Stimulated activated CD4-positive, alpha-beta T cell treated with anti-CD3 and anti-CD28 coated beads, Interleukin-15, amount 100 ng/mL, for 24 hours (primary cell): ENCODE measurements around the gene CADM1.

ENCODE experiments used
- DNase-seq: peaks from one replicate; pipeline ENCODE4 v3.0.0-alpha.2; 2020

The CADM1 gene

GRCh38 chr11:115134926-115135325 lies 369.3 kb downstream of the CADM1 start:
- no peak for DNase-seq

- no peak for DNase-seq
Observed at GRCh38 chr11:115133475-115134209, 370.6 kb downstream of the CADM1 start.

- peak; percentile 9 for DNase-seq
Observed at GRCh38 chr11:115132436-115133228, 371.6 kb downstream of the CADM1 start.

GRCh38 chr11:115129473-115130289 lies 374.5 kb downstream of the CADM1 start:
- no peak for DNase-seq

GRCh38 chr11:115128226-115128625 lies 376.0 kb downstream of the CADM1 start:
- DNase-seq = no peak

- DNase-seq = no peak
Observed at GRCh38 chr11:115127790-115128189, 376.4 kb downstream of the CADM1 start.

GRCh38 chr11:115126515-115127208 lies 377.6 kb downstream of the CADM1 start:
- DNase-seq = no peak

- no peak for DNase-seq
Observed at GRCh38 chr11:115126092-115126491, 378.1 kb downstream of the CADM1 start.

GRCh38 chr11:115124786-115125185 lies 379.4 kb downstream of the CADM1 start:
- no peak for DNase-seq

GRCh38 chr11:115123641-115124040 lies 380.6 kb downstream of the CADM1 start:
- no peak for DNase-seq

- no peak for DNase-seq
Observed at GRCh38 chr11:115122274-115122673, 381.9 kb downstream of the CADM1 start.
